ENCODE data around the gene JAG2.

JAG2 gene

DNA sequence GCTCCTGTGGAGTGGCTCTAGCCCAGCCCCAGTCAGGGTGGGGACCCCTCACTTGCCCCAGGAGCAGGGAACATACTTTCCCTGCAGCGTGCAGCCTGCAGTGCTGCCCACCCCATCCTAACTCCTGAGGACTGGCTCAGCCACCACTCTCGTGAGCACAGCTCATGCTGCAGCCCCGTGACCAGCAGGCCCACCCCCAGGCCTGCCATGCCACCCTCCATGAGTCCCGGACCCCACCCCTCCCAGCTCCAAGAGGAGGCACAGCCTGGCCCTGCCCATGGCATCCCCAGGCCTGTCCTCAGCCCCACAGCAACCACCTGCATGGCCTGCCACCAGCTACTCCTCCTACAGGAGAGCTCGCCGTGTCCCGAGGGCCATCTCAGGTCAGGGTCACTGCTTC, 3.9 kb upstream of the JAG2 start:
- Histone ChIP-seq H4K20me1 (ENCODE audit: insufficient read depth, low read length) (no peaks in the 10 kb centered on the region), H3K4me3 (ENCODE audit: low read depth, low read length, poor library complexity, severe bottlenecking) (no peak overlapping the region), H3K4me1 (ENCODE audit: insufficient read depth, low read length, severe bottlenecking) (peaks cover 18% of the 10 kb centered on the region), H3K9me2 (ENCODE audit: low read depth, low read length) (no peaks in the 10 kb centered on the region), H3K9ac (ENCODE audit: low read length) (no peak overlapping the region), H3F3A (ENCODE audit: insufficient read depth, low read length) (no peaks in the 10 kb centered on the region), H3K9me3 (ENCODE audit: low read length) (no peaks in the 10 kb centered on the region), H3K79me2 (ENCODE audit: insufficient read depth, low read length) (no peaks in the 10 kb centered on the region), H3K27ac (ENCODE audit: low read depth, low read length, poor library complexity, severe bottlenecking) (no peak overlapping the region), H3K36me3 (ENCODE audit: insufficient read depth, low read length) (no peaks in the 10 kb centered on the region), H2AFZ (ENCODE audit: low read length) (no peak overlapping the region), H3K4me2 (ENCODE audit: low read length) (no peak overlapping the region), H3K27me3 (ENCODE audit: insufficient read depth, low read length) (peaks cover 10% of the 10 kb centered on the region; the same call in 1 of the 2 replicates)
- TF ChIP-seq EZH2 (IDR thresholded peaks at IDR 0.05; ENCODE audit: borderline replicate concordance, low read length), result no peak
- TF ChIP-seq, protein P1, sequence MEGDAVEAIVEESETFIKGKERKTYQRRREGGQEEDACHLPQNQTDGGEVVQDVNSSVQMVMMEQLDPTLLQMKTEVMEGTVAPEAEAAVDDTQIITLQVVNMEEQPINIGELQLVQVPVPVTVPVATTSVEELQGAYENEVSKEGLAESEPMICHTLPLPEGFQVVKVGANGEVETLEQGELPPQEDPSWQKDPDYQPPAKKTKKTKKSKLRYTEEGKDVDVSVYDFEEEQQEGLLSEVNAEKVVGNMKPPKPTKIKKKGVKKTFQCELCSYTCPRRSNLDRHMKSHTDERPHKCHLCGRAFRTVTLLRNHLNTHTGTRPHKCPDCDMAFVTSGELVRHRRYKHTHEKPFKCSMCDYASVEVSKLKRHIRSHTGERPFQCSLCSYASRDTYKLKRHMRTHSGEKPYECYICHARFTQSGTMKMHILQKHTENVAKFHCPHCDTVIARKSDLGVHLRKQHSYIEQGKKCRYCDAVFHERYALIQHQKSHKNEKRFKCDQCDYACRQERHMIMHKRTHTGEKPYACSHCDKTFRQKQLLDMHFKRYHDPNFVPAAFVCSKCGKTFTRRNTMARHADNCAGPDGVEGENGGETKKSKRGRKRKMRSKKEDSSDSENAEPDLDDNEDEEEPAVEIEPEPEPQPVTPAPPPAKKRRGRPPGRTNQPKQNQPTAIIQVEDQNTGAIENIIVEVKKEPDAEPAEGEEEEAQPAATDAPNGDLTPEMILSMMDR (IDR thresholded peaks at IDR 0.05; ENCODE audit: low read length), result no peak

GRCh38 chr14:105171004-105171673, 2.6 kb upstream of the JAG2 start:
- H4K20me1 ChIP-seq (ENCODE audit: insufficient read depth, low read length), result no peaks in the 10 kb centered on the region
- H3K9ac ChIP-seq (ENCODE audit: low read length), result no peak overlapping the region
- H3K4me3 ChIP-seq (ENCODE audit: low read depth, low read length, poor library complexity, severe bottlenecking), result no peak overlapping the region
- H3K79me2 ChIP-seq (ENCODE audit: insufficient read depth, low read length), result no peaks in the 10 kb centered on the region
- H3F3A ChIP-seq (ENCODE audit: insufficient read depth, low read length), result no peaks in the 10 kb centered on the region
- H3K27ac ChIP-seq (ENCODE audit: low read depth, low read length, poor library complexity, severe bottlenecking), result no peak overlapping the region
- peaks cover 5% of the 10 kb centered on the region; the same call in 1 of the 2 replicates for H3K27me3 ChIP-seq (ENCODE audit: insufficient read depth, low read length)
- no peak overlapping the region for H3K4me2 ChIP-seq (ENCODE audit: low read length)
- H3K4me1 ChIP-seq (ENCODE audit: insufficient read depth, low read length, severe bottlenecking), result peaks cover 18% of the 10 kb centered on the region
- H2AFZ ChIP-seq (ENCODE audit: low read length), result no peak overlapping the region
- no peaks in the 10 kb centered on the region for H3K9me2 ChIP-seq (ENCODE audit: low read depth, low read length)
- H3K9me3 ChIP-seq (ENCODE audit: low read length), result no peaks in the 10 kb centered on the region
- no peaks in the 10 kb centered on the region for H3K36me3 ChIP-seq (ENCODE audit: insufficient read depth, low read length)
- TF ChIP-seq, protein P1 (IDR thresholded peaks at IDR 0.05; ENCODE audit: low read length), result no peak
- TF ChIP-seq EZH2 (IDR thresholded peaks at IDR 0.05; ENCODE audit: borderline replicate concordance, low read length), result no peak

- Histone ChIP-seq H3K27ac (ENCODE audit: low read depth, low read length, poor library complexity, severe bottlenecking) (no peak overlapping the region), H3K4me1 (ENCODE audit: insufficient read depth, low read length, severe bottlenecking) (peaks cover 18% of the 10 kb centered on the region), H3F3A (ENCODE audit: insufficient read depth, low read length) (no peaks in the 10 kb centered on the region), H3K9me2 (ENCODE audit: low read depth, low read length) (no peaks in the 10 kb centered on the region), H3K4me2 (ENCODE audit: low read length) (no peak overlapping the region), H3K4me3 (ENCODE audit: low read depth, low read length, poor library complexity, severe bottlenecking) (no peak overlapping the region), H3K9me3 (ENCODE audit: low read length) (no peaks in the 10 kb centered on the region), H4K20me1 (ENCODE audit: insufficient read depth, low read length) (no peaks in the 10 kb centered on the region), H3K36me3 (ENCODE audit: insufficient read depth, low read length) (no peaks in the 10 kb centered on the region), H3K79me2 (ENCODE audit: insufficient read depth, low read length) (no peaks in the 10 kb centered on the region), H2AFZ (ENCODE audit: low read length) (no peak overlapping the region), H3K27me3 (ENCODE audit: insufficient read depth, low read length) (peaks cover 10% of the 10 kb centered on the region; the same call in 1 of the 2 replicates), H3K9ac (ENCODE audit: low read length) (no peak overlapping the region)
- no peak for TF ChIP-seq EZH2 (IDR thresholded peaks at IDR 0.05; ENCODE audit: borderline replicate concordance, low read length)
- TF ChIP-seq, protein P1 (IDR thresholded peaks at IDR 0.05; ENCODE audit: low read length), result no peak
Observed at GRCh38 chr14:105169776-105170655, 1.4 kb upstream of the JAG2 start.
